Activated CD4-positive, alpha-beta T cell treated with anti-CD3 and anti-CD28 coated beads, Interleukin-2, amount 10 ng/mL, durations not matched to agents 24 days and 14 days (primary cell): ENCODE results near the gene PHKB. TPM values are rescaled to one million over a fixed set of nuclear protein-coding genes. Genes with fewer than 3 reads are reported as not detected.
A peak's percentile ranks its signal among the peaks of the same experiment; 100 is the strongest.
"Not testable (repeated sequence)": the region's sequence is repeated elsewhere in the genome, so short reads cannot be mapped to it uniquely, and the experiment has no call there.

Source experiments
- DNase-seq: peaks from one replicate; pipeline ENCODE4 v3.0.0; 2022
- H3K27ac Mint-ChIP-seq: one replicate; pipeline ENCODE4 v1.8.0; 2022; ENCODE audit warnings: mild to moderate bottlenecking, mixed read lengths
- H3K27me3 Mint-ChIP-seq: one replicate; pipeline ENCODE4 v1.8.0; 2022; ENCODE audit warnings: mixed read lengths
- H3K36me3 Mint-ChIP-seq: one replicate; pipeline ENCODE4 v1.8.0; 2022; ENCODE audit warnings: low read depth, mild to moderate bottlenecking, mixed read lengths
- H3K4me1 Mint-ChIP-seq: one replicate; pipeline ENCODE4 v1.8.0; 2021; ENCODE audit warnings: mixed read lengths
- H3K4me3 Mint-ChIP-seq: one replicate; pipeline ENCODE4 v1.8.0; 2022; ENCODE audit warnings: mild to moderate bottlenecking, moderate library complexity, mixed read lengths
- H3K9me3 Mint-ChIP-seq: one replicate; pipeline ENCODE4 v1.8.0; 2021; ENCODE audit warnings: mixed read lengths
- intact Hi-C: fragments of 100-400 bp; cut with micrococcal nuclease; formaldehyde crosslinking; loops from one replicate; pipeline ENCODE4 v1.15.1; 2023
- total RNA-seq: library from RNA; stranded (reverse); gene quantifications from 2 replicates; pipeline ENCODE4 v1.2.3, GENCODE V29; 2022

Gene PHKB
- total RNA-seq, 1 donor from 2014 or later: 27.9 TPM

GRCh38 chr16:47643323-47644000, 182.3 kb downstream of the PHKB start:
- Mint-ChIP-seq H3K36me3 (peaks cover 16% of the 10 kb centered on the region), H3K9me3 (no peaks in the 10 kb centered on the region), H3K4me3 (no peak overlapping the region), H3K27me3 (no peaks in the 10 kb centered on the region), H3K4me1 (peaks cover 9% of the 10 kb centered on the region), H3K27ac (no peak overlapping the region)
- intact Hi-C loops: no loop called here
- peak; percentile 73 for DNase-seq

GRCh38 chr16:47644166-47644565, 183.0 kb downstream of the PHKB start:
- H3K9me3 Mint-ChIP-seq: no peaks in the 10 kb centered on the region
- H3K4me1 Mint-ChIP-seq: peaks cover 9% of the 10 kb centered on the region
- no peaks in the 10 kb centered on the region for H3K27me3 Mint-ChIP-seq
- no peak for DNase-seq
- no peak overlapping the region for H3K27ac Mint-ChIP-seq
- H3K4me3 Mint-ChIP-seq: no peak overlapping the region
- peaks cover 18% of the 10 kb centered on the region for H3K36me3 Mint-ChIP-seq
- intact Hi-C loops: no loop called here

DNA sequence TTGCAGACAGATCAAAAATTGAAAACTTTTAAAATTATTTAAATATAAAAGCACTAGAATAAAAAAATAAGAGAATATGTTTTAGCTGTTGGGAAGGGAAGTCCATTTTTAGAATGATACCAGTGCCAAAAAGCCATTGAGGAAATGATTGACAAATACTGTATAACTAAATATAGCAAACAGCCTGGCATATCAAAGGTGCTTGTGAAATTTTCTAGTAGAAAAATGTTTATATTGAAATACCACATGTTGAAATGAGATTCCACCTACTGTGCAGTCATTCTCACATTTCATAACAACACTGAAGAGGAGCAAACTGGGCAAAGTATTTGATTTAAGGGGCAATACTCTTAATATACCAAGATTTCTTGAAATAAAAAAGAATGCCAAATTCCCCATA, 183.5 kb downstream of the PHKB start:
- H3K4me1 Mint-ChIP-seq: peaks cover 9% of the 10 kb centered on the region
- peaks cover 18% of the 10 kb centered on the region for H3K36me3 Mint-ChIP-seq
- no peak overlapping the region for H3K27ac Mint-ChIP-seq
- no peak for DNase-seq
- H3K9me3 Mint-ChIP-seq: no peaks in the 10 kb centered on the region
- intact Hi-C loops: no loop called here
- H3K27me3 Mint-ChIP-seq: no peaks in the 10 kb centered on the region
- no peak overlapping the region for H3K4me3 Mint-ChIP-seq

DNA sequence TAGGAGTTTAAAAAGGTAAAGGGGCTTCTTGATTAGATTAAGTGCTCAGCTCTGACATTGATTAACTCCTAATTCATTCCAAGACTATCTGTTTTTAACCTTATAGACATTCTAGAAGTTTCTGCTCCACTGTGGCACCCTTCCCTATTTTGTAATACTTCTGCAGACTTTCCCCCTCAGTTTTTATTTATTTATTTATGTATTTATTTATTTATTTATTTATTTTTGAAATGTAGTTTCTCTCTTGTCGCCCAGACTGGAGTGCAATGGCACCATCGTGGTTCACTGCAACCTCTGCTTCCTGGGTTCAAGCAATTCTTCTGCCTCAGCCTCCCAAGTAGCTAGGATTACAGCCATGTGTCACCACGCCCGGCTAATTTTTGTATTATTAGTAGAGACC, 185.8 kb downstream of the PHKB start:
- Mint-ChIP-seq H3K9me3 (no peaks in the 10 kb centered on the region), H3K4me3 (no peak overlapping the region), H3K36me3 (peaks cover 23% of the 10 kb centered on the region), H3K27ac (no peak overlapping the region), H3K4me1 (peaks cover 9% of the 10 kb centered on the region), H3K27me3 (no peaks in the 10 kb centered on the region)
- no peak for DNase-seq
- intact Hi-C loops: no loop called here

GRCh38 chr16:47657032-47657431, 195.9 kb downstream of the PHKB start:
- intact Hi-C loops: no loop called here
- no peak for DNase-seq
- H3K4me1 Mint-ChIP-seq: no peaks in the 10 kb centered on the region
- no peaks in the 10 kb centered on the region for H3K27me3 Mint-ChIP-seq
- H3K27ac Mint-ChIP-seq: no peak overlapping the region
- no peak overlapping the region for H3K4me3 Mint-ChIP-seq
- H3K9me3 Mint-ChIP-seq: peaks cover 4% of the 10 kb centered on the region
- peaks cover 38% of the 10 kb centered on the region for H3K36me3 Mint-ChIP-seq

GRCh38 chr16:47657977-47658376, 196.8 kb downstream of the PHKB start:
- no peak overlapping the region for H3K27ac Mint-ChIP-seq
- no peak for DNase-seq
- peaks cover 4% of the 10 kb centered on the region for H3K9me3 Mint-ChIP-seq
- intact Hi-C loops: no loop called here
- no peak overlapping the region for H3K4me3 Mint-ChIP-seq
- no peaks in the 10 kb centered on the region for H3K27me3 Mint-ChIP-seq
- H3K4me1 Mint-ChIP-seq: no peaks in the 10 kb centered on the region
- peaks cover 36% of the 10 kb centered on the region for H3K36me3 Mint-ChIP-seq

GRCh38 chr16:47660540-47660939, 199.4 kb downstream of the PHKB start:
- Mint-ChIP-seq H3K4me3 (no peak overlapping the region), H3K36me3 (peaks cover 25% of the 10 kb centered on the region), H3K4me1 (no peaks in the 10 kb centered on the region), H3K27me3 (no peaks in the 10 kb centered on the region), H3K27ac (no peak overlapping the region), H3K9me3 (peaks cover 4% of the 10 kb centered on the region)
- no peak for DNase-seq
- intact Hi-C loops: no loop called here

- Mint-ChIP-seq H3K27me3 (no peaks in the 10 kb centered on the region), H3K4me1 (peaks cover 2% of the 10 kb centered on the region), H3K27ac (no peak overlapping the region)
Observed at GRCh38 chr16:47664653-47665325, 203.7 kb downstream of the PHKB start.

GRCh38 chr16:47666434-47666833, 205.3 kb downstream of the PHKB start:
- Mint-ChIP-seq H3K9me3 (no peaks in the 10 kb centered on the region), H3K36me3 (peaks cover 16% of the 10 kb centered on the region), H3K27me3 (no peaks in the 10 kb centered on the region), H3K4me3 (no peak overlapping the region), H3K4me1 (peaks cover 2% of the 10 kb centered on the region), H3K27ac (no peak overlapping the region)
- no peak for DNase-seq
- intact Hi-C loops: no loop called here

More at GRCh38 chr16:47664653-47665325, 203.7 kb downstream of the PHKB start:
- H3K36me3 Mint-ChIP-seq: peaks cover 18% of the 10 kb centered on the region
- no peak for DNase-seq
- H3K9me3 Mint-ChIP-seq: no peaks in the 10 kb centered on the region
- H3K4me3 Mint-ChIP-seq: no peak overlapping the region
- intact Hi-C loops: no loop called here

- no peak for DNase-seq
- Mint-ChIP-seq H3K9me3 (no peaks in the 10 kb centered on the region), H3K27ac (no peak overlapping the region), H3K36me3 (peaks cover 10% of the 10 kb centered on the region), H3K4me3 (no peak overlapping the region), H3K27me3 (no peaks in the 10 kb centered on the region), H3K4me1 (peaks cover 2% of the 10 kb centered on the region)
- intact Hi-C loops: no loop called here
Observed at GRCh38 chr16:47667956-47668355, 206.8 kb downstream of the PHKB start.

DNA sequence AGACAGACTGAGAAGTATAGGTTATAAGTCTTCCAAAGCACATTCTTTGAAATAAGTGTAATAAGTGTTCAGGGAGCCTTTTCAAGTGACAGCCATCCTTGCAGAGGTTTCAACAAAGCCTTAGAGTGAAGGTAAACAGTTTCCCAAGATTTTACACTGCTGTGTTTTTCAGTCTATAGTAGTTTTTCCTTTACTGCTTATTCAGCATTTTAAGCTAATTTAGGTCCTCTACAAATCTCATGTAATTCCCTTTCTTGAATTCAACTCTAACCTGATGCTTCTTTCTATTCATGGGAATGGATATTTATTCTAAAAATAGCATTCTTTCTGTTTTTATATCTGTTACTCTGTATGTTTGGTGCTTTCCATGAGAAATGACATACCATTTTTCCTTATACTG, 211.3 kb downstream of the PHKB start:
- intact Hi-C loops: no loop called here
- H3K27ac Mint-ChIP-seq: no peak overlapping the region
- H3K36me3 Mint-ChIP-seq: peaks cover 24% of the 10 kb centered on the region
- H3K4me1 Mint-ChIP-seq: no peaks in the 10 kb centered on the region
- no peak overlapping the region for H3K4me3 Mint-ChIP-seq
- peaks cover 4% of the 10 kb centered on the region for H3K9me3 Mint-ChIP-seq
- DNase-seq: no peak
- no peaks in the 10 kb centered on the region for H3K27me3 Mint-ChIP-seq

GRCh38 chr16:47676635-47677177, 215.6 kb downstream of the PHKB start:
- Mint-ChIP-seq H3K27ac (no peak overlapping the region), H3K36me3 (peaks cover 27% of the 10 kb centered on the region), H3K4me3 (no peak overlapping the region), H3K9me3 (peaks cover 11% of the 10 kb centered on the region), H3K4me1 (no peaks in the 10 kb centered on the region), H3K27me3 (no peaks in the 10 kb centered on the region)
- DNase-seq: no peak
- intact Hi-C loops: no loop called here

DNA sequence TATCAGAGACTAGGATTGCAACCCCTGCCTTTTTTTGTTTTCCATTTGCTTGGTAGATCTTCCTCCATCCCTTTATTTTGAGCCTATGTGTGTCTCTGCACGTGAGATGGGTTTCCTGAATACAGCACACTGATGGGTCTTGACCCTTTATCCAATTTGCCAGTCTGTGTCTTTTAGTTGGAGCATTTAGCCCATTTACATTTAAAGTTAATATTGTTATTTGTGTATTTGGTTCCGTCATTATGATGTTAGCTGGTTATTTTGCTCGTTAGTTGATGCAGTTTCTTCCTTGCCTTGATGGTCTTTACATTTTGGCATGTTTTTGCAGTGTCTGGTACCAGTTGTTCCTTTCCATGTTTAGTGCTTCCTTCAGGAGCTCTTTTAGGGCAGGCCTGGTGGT, 220.4 kb downstream of the PHKB start:
- H3K4me1 Mint-ChIP-seq, DNase-seq, H3K27ac Mint-ChIP-seq, H3K9me3 Mint-ChIP-seq, H3K4me3 Mint-ChIP-seq, intact Hi-C loops, H3K27me3 Mint-ChIP-seq: not testable (repeated sequence)
- peaks cover 25% of the 10 kb centered on the region for H3K36me3 Mint-ChIP-seq

GRCh38 chr16:47687694-47688093, 226.6 kb downstream of the PHKB start:
- Mint-ChIP-seq H3K9me3 (no peaks in the 10 kb centered on the region), H3K4me1 (peaks cover 3% of the 10 kb centered on the region), H3K4me3 (no peak overlapping the region), H3K27ac (no peak overlapping the region), H3K36me3 (peaks cover 19% of the 10 kb centered on the region), H3K27me3 (no peaks in the 10 kb centered on the region)
- intact Hi-C loops: no loop called here
- DNase-seq: no peak
